Neural cell (in vitro differentiated cells): ENCODE results near the gene ATF5. TPM values are rescaled to one million over a fixed set of nuclear protein-coding genes. Genes with fewer than 3 reads are reported as not detected.

Experiments
- H2AFZ ChIP-seq: fragments of 200-600, 300-800 bp; sonication (generic), shearing (Covaris generic); 2 replicates; pipeline ENCODE4 v1.6.0; 2014; ENCODE audit warnings: low read depth, mild to moderate bottlenecking, antibody characterized with exemption, low read length, moderate library complexity
- H3F3A ChIP-seq: fragments of 200-600 bp; shearing (Covaris generic); 2 replicates; pipeline ENCODE4 v1.6.1; 2016; ENCODE audit warnings: mild to moderate bottlenecking, moderate library complexity, mixed read lengths, antibody characterized with exemption, low read length; ENCODE audit not compliant: insufficient read depth, poor library complexity, severe bottlenecking
- H3K27ac ChIP-seq: fragments of 200-600, 300-800 bp; sonication (generic), shearing (Covaris generic); 2 replicates; pipeline ENCODE4 v1.5.1; 2014; ENCODE audit warnings: mild to moderate bottlenecking, low read length, moderate library complexity
- H3K27me3 ChIP-seq: fragments of 300-800, 200-600 bp; sonication (generic), shearing (Covaris generic); 2 replicates; pipeline ENCODE4 v1.6.0; 2014; ENCODE audit warnings: mild to moderate bottlenecking, low read depth, low read length, moderate library complexity; ENCODE audit not compliant: insufficient read depth
- H3K36me3 ChIP-seq: fragments of 300-800, 200-600 bp; sonication (generic), shearing (Covaris generic); 2 replicates; pipeline ENCODE4 v1.5.1; 2014; ENCODE audit warnings: mild to moderate bottlenecking, antibody characterized with exemption, low read length, moderate library complexity; ENCODE audit not compliant: insufficient read depth
- H3K4me2 ChIP-seq: fragments of 300-800, 200-600 bp; sonication (generic), shearing (Covaris generic); 2 replicates; pipeline ENCODE4 v1.6.0; 2014; ENCODE audit warnings: mild to moderate bottlenecking, low read length
- H3K4me3 ChIP-seq: fragments of 300-800, 200-600 bp; sonication (generic), shearing (Covaris generic); 2 replicates; pipeline ENCODE4 v1.5.1; 2014; ENCODE audit warnings: mild to moderate bottlenecking, low read length, moderate library complexity
- H3K79me2 ChIP-seq: fragments of 200-600 bp; shearing (Covaris generic); replicated peaks from 2 replicates; pipeline ENCODE4 v1.6.0; 2014; ENCODE audit warnings: mild to moderate bottlenecking, low read length, moderate library complexity; ENCODE audit not compliant: insufficient read depth
- H3K9ac ChIP-seq: fragments of 300-800, 200-600 bp; sonication (generic), shearing (Covaris generic); 2 replicates; pipeline ENCODE4 v1.6.1; 2016; ENCODE audit warnings: mild to moderate bottlenecking, low read length, mixed read lengths
- H3K9me2 ChIP-seq: fragments of 200-600 bp; shearing (Covaris generic); 2 replicates; pipeline ENCODE4 v1.6.1; 2016; ENCODE audit warnings: mild to moderate bottlenecking, low read length, mixed read lengths; ENCODE audit not compliant: insufficient read depth
- H3K9me3 ChIP-seq: fragments of 200-600, 300-800 bp; sonication (generic), shearing (Covaris generic); 2 replicates; pipeline ENCODE4 v1.6.1; 2016; ENCODE audit warnings: mild to moderate bottlenecking, mixed run types, low read length, moderate library complexity, mixed read lengths
- H4K20me1 ChIP-seq: fragments of 200-600 bp; shearing (Covaris generic); 2 replicates; pipeline ENCODE4 v1.6.1; 2016; ENCODE audit warnings: mild to moderate bottlenecking, mixed run types; ENCODE audit not compliant: insufficient read depth
- CTCF ChIP-seq: fragments of 450-650 bp; IDR thresholded peaks from 2 replicates; pipeline ENCODE4 v1.5.1; 2014; ENCODE audit warnings: antibody characterized with exemption, mild to moderate bottlenecking, moderate library complexity; ENCODE audit not compliant: poor library complexity, severe bottlenecking
- EP300 ChIP-seq: fragments of 450-650 bp; conservative IDR thresholded peaks from 2 replicates; pipeline ENCODE4 v1.6.1; 2014; ENCODE audit warnings: antibody characterized with exemption, mild to moderate bottlenecking, moderate library complexity; ENCODE audit not compliant: poor library complexity, severe bottlenecking
- EZH2 ChIP-seq: fragments of 200-600, 300-800 bp; shearing (Covaris generic), sonication (generic); IDR thresholded peaks from 2 replicates; pipeline ENCODE4 v1.6.1; 2014; ENCODE audit warnings: antibody characterized with exemption, low read length, borderline replicate concordance, mild to moderate bottlenecking; ENCODE audit not compliant: insufficient read depth, poor library complexity, severe bottlenecking
- MXI1 ChIP-seq: fragments of 450-650 bp; conservative IDR thresholded peaks from 2 replicates; pipeline ENCODE4 v1.6.1; 2014; ENCODE audit warnings: antibody characterized with exemption, mild to moderate bottlenecking; ENCODE audit not compliant: poor library complexity, severe bottlenecking
- POLR2AphosphoS5 ChIP-seq: IDR thresholded peaks from 2 replicates; pipeline ENCODE4 v1.6.1; 2012
- RAD21 ChIP-seq: fragments of 450-650 bp; conservative IDR thresholded peaks from 2 replicates; pipeline ENCODE4 v1.6.1; 2014; ENCODE audit warnings: antibody characterized with exemption, mild to moderate bottlenecking, moderate library complexity
- REST ChIP-seq: IDR thresholded peaks from 2 replicates; pipeline ENCODE4 v1.6.1; 2012; ENCODE audit warnings: borderline replicate concordance
- SMC3 ChIP-seq: fragments of 450-650 bp; conservative IDR thresholded peaks from 2 replicates; pipeline ENCODE4 v1.6.1; 2014; ENCODE audit warnings: antibody characterized with exemption, mild to moderate bottlenecking, moderate library complexity; ENCODE audit not compliant: poor library complexity
- TAF1 ChIP-seq: IDR thresholded peaks from 2 replicates; pipeline ENCODE4 v1.6.1; 2012; ENCODE audit warnings: low read depth
- polyA plus RNA-seq: library from polyadenylated mRNA; depleted of rRNA; stranded (reverse); fragments of >200 nt; gene quantifications from 2 replicates; pipeline ENCODE4 v1.2.3, GENCODE V29; 2014

Gene ATF5
- polyA plus RNA-seq, 1 donor from 2014 or later, result 16.1 TPM

GRCh38 chr19:49894011-49894664 lies 34.9 kb upstream of the ATF5 start (continued):
- TF ChIP-seq EP300, result no peak
- TF ChIP-seq MXI1, result no peak
- TF ChIP-seq RAD21, result no peak

DNA sequence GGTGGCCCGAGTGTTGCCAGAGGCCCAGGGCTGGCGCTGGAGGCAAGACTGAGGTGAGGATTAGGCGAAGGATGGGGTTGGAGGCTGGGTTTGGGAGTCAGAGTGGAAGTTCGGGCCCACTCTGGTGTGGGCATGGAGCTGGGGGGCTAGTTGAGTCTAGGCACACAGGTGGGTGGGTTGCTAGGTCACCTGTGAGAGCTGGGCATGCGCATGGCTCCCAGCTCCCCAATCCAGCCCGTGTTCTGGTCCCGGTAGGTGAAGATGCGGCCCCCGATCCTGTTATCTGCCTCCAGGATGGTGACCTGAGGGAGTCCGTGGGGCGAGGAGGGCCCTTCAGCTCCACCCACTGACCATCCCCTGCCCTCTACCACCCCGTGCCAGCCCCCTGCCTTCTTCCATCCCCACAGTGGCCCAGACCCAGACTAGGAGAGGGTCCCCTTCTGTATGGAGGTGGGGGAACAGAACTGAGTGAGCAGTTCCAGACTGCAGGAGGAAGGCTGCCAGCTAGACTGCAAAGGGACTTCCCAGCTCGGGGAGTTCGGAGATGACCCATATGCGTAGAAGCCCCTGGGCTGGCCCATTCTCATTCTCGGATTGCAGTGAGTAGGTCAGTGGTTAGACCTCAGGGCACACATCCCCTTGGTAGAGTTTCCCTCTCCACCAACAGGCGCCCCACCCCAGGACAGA lies 34.0 kb upstream of the ATF5 start:
- no peak for TF ChIP-seq EZH2
- TF ChIP-seq EP300, result no peak
- TF ChIP-seq POLR2AphosphoS5, result no peak
- no peak for TF ChIP-seq REST
- TF ChIP-seq MXI1, result no peak
- TF ChIP-seq CTCF, result no peak
- no peak for TF ChIP-seq SMC3
- Histone ChIP-seq H3K4me2 (no peak overlapping the region), H3K27me3 (peaks cover 6% of the 10 kb centered on the region), H3K4me3 (no peak overlapping the region), H4K20me1 (no peaks in the 10 kb centered on the region), H3K9ac (no peak overlapping the region), H3K36me3 (no peaks in the 10 kb centered on the region), H3F3A (no peaks in the 10 kb centered on the region), H2AFZ (no peak overlapping the region), H3K9me2 (no peaks in the 10 kb centered on the region), H3K9me3 (no peaks in the 10 kb centered on the region), H3K27ac (no peak overlapping the region), H3K79me2 (no peaks in the 10 kb centered on the region)

DNA sequence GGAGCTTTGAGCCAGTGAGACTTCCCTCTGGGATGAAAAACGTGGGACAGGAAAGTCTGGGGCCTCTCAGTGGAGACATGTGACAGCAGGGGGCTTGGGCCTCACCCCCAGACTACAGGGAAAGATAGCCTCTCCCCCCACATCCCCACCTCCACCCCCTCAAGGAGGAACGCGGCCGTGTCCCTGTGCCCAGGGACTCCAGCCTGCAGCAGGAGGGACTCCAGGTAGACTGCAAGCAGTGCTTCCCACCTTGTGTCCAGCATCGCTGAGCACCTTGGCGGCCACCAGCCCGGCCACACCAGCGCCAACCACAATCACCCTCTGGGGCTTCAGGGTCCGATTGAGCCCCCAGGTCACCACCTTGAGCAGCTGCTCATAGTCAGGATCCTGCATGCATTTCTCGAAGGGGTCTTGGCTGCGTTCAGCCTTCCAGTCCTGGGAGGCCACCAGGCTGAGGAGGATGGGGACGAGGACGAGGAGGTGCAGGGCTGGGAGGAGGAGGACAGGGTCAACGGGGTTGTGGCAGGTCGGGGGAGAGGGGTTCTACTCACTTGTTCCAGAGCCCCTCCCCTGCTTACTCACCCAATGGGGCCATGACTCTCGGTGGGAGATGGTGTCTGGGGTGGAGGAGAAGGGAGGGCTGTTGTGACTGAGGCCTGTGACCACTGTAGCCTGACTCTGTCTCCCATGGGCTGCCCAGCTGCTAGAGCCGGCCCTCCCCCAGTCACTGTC lies 33.3 kb upstream of the ATF5 start:
- Histone ChIP-seq H3K27ac (no peak overlapping the region), H3K27me3 (no peaks in the 10 kb centered on the region), H3K4me2 (no peak overlapping the region), H3K9ac (no peak overlapping the region), H3K4me3 (no peak overlapping the region), H3F3A (no peaks in the 10 kb centered on the region), H4K20me1 (no peaks in the 10 kb centered on the region), H3K36me3 (no peaks in the 10 kb centered on the region), H3K79me2 (no peaks in the 10 kb centered on the region), H3K9me3 (no peaks in the 10 kb centered on the region), H2AFZ (no peak overlapping the region), H3K9me2 (no peaks in the 10 kb centered on the region)
- no peak for TF ChIP-seq TAF1
- TF ChIP-seq CTCF, result no peak
- TF ChIP-seq RAD21, result no peak
- TF ChIP-seq REST, result no peak
- no peak for TF ChIP-seq MXI1
- TF ChIP-seq SMC3, result no peak
